Liver (tissue), 9 donors: ENCODE results near the gene NOL4L. TPM values are rescaled to one million over a fixed set of nuclear protein-coding genes. Genes with fewer than 3 reads are reported as not detected.

ENCODE experiments used
- DNase-seq: peaks from one replicate; pipeline ENCODE4 v3.0.0-alpha.2; 2017; ENCODE audit warnings: low spot score
- H3K27ac ChIP-seq, 2 donors: one replicate each; pipeline ENCODE4 v1.7.0; 2013; ENCODE audit warnings: inconsistent platforms in 2 of 2, low read length in 2 of 2, control low read depth in 1 of 2, low read depth in 1 of 2, mild to moderate bottlenecking in 1 of 2
- H3K27me3 ChIP-seq, 4 donors: one replicate each; pipeline versions ENCODE4 v1.6.1 to v1.7.0; 2013; ENCODE audit warnings: low read length in 3 of 4, inconsistent platforms in 1 of 4, mild to moderate bottlenecking in 1 of 4, moderate library complexity in 1 of 4; ENCODE audit not compliant: control insufficient read depth in 4 of 4, insufficient read depth in 4 of 4
- H3K36me3 ChIP-seq, 4 donors: one replicate each; pipeline versions ENCODE4 v1.6.1 to v1.7.0; 2013; ENCODE audit warnings: low read length in 3 of 4, mild to moderate bottlenecking in 3 of 4, low read depth in 1 of 4, moderate library complexity in 1 of 4; ENCODE audit not compliant: control insufficient read depth in 4 of 4, insufficient read depth in 3 of 4
- H3K4me1 ChIP-seq, 4 donors: one replicate each; pipeline versions ENCODE4 v1.6.1 to v1.7.0; 2013; ENCODE audit warnings: low read length in 3 of 4, mild to moderate bottlenecking in 3 of 4, moderate library complexity in 1 of 4; ENCODE audit not compliant: control insufficient read depth in 4 of 4, insufficient read depth in 4 of 4
- H3K4me3 ChIP-seq, 3 donors: one replicate each; pipeline versions ENCODE4 v1.6.1 to v1.7.0; 2013; ENCODE audit warnings: low read length in 3 of 3, control low read depth in 1 of 3, low read depth in 1 of 3, mild to moderate bottlenecking in 1 of 3
- H3K9ac ChIP-seq, 2 donors: one replicate each; pipeline ENCODE4 v1.7.0; 2013; ENCODE audit warnings: low read length in 2 of 2, mild to moderate bottlenecking in 2 of 2, moderate library complexity in 2 of 2, control low read depth in 1 of 2, low read depth in 1 of 2
- H3K9me3 ChIP-seq, 4 donors: one replicate each; pipeline versions ENCODE4 v1.6.1 to v1.7.0; 2013; ENCODE audit warnings: low read length in 3 of 4; ENCODE audit not compliant: control insufficient read depth in 4 of 4
- EGR1 ChIP-seq, 2 donors: IDR thresholded peaks; 2 replicates each; pipeline ENCODE4 v1.6.1; 2016 to 2018; ENCODE audit warnings: antibody characterized with exemption in 2 of 2, low read depth in 2 of 2
- FOXA1 ChIP-seq: IDR thresholded peaks from 2 replicates; pipeline ENCODE4 v1.6.1; 2016; ENCODE audit warnings: antibody characterized with exemption
- HNF4A ChIP-seq, 2 donors: conservative IDR thresholded peaks; 2 replicates each; pipeline ENCODE4 v1.6.1; 2016; ENCODE audit warnings: antibody characterized with exemption in 2 of 2, mild to moderate bottlenecking in 2 of 2
- HNF4G ChIP-seq: IDR thresholded peaks from 2 replicates; pipeline ENCODE4 v1.6.1; 2016; ENCODE audit warnings: antibody characterized with exemption
- JUND ChIP-seq, 2 donors: IDR thresholded peaks; 2 replicates each; pipeline ENCODE4 v1.6.1; 2016; ENCODE audit warnings: antibody characterized with exemption in 2 of 2
- NR2F2 ChIP-seq: IDR thresholded peaks from 2 replicates; pipeline ENCODE4 v1.6.1; 2016; ENCODE audit warnings: antibody characterized with exemption
- RAD21 ChIP-seq, 2 donors: IDR thresholded peaks; 2 replicates each; pipeline ENCODE4 v1.6.1; 2016; ENCODE audit warnings: antibody characterized with exemption in 2 of 2, mild to moderate bottlenecking in 2 of 2
- RXRA ChIP-seq, 2 donors: IDR thresholded peaks; 2 replicates each; pipeline ENCODE4 v1.6.1; 2017 to 2018; ENCODE audit warnings: antibody characterized with exemption in 2 of 2, mild to moderate bottlenecking in 1 of 2
- SP1 ChIP-seq: IDR thresholded peaks from 2 replicates; pipeline ENCODE4 v1.6.1; 2018; ENCODE audit warnings: antibody characterized with exemption, mild to moderate bottlenecking
- TAF1 ChIP-seq: conservative IDR thresholded peaks from 2 replicates; pipeline ENCODE4 v1.6.1; 2016; ENCODE audit warnings: antibody characterized with exemption, mild to moderate bottlenecking
- YY1 ChIP-seq: IDR thresholded peaks from 2 replicates; pipeline ENCODE4 v1.6.1; 2016; ENCODE audit warnings: antibody characterized with exemption, mild to moderate bottlenecking
- WGBS: extraction: QIAGEN DNeasy Blood & Tissue Kit; methylation state at CpG from one replicate; pipeline ENCODE4 v1.1.7; 2013; 5-methylcytosine and 5-hydroxymethylcytosine counted together
- polyA plus RNA-seq, 2 donors: library from polyadenylated mRNA; stranded (reverse) in 1 of 2; unstranded in 1 of 2; fragments of 200-250 nt in 1 of 2; fragments of >200 nt in 1 of 2; fragmentation: Nextera tagmentation in 1 of 2; extraction: Ambion mirVana in 1 of 2; gene quantifications; one replicate each; pipeline versions ENCODE4 v1.2.1 to v1.2.3, GENCODE V29; 2013 to 2015
- total RNA-seq, 2 donors: library from RNA; depleted of rRNA; stranded (reverse); fragments of >200 nt; gene quantifications; one replicate each; pipeline ENCODE4 v1.2.3, GENCODE V29; 2014
- TF ChIP-seq, protein P1 (sequence below): fragments of 150-350 bp; IDR thresholded peaks from 2 replicates; pipeline ENCODE4 v1.5.1; 2017; ENCODE audit warnings: improper control_type of control experiment, low read depth, low read length; ENCODE audit not compliant: missing input control
- TF ChIP-seq, protein P2 (sequence below): IDR thresholded peaks from 2 replicates; pipeline ENCODE4 v1.6.1; 2016; ENCODE audit warnings: antibody characterized with exemption
- TF ChIP-seq, protein P3 (sequence below): IDR thresholded peaks from 2 replicates; pipeline ENCODE4 v1.6.1; 2016; ENCODE audit warnings: antibody characterized with exemption, mild to moderate bottlenecking
- TF ChIP-seq, protein P4 (sequence below): IDR thresholded peaks from 2 replicates; pipeline ENCODE4 v1.6.1; 2016; ENCODE audit warnings: antibody characterized with exemption
- TF ChIP-seq, protein P5 (sequence below): IDR thresholded peaks from 2 replicates; pipeline ENCODE4 v1.6.1; 2016; ENCODE audit warnings: antibody characterized with exemption
- donor health status: healthy.
- donor health status: healthy.
- donor health status: healthy.
- donor health status: healthy.
- donor health status: healthy.

Gene NOL4L
- total and polyA plus RNA-seq, 4 donors = 2.2 to 6.8 (median 4.3) TPM

DNA sequence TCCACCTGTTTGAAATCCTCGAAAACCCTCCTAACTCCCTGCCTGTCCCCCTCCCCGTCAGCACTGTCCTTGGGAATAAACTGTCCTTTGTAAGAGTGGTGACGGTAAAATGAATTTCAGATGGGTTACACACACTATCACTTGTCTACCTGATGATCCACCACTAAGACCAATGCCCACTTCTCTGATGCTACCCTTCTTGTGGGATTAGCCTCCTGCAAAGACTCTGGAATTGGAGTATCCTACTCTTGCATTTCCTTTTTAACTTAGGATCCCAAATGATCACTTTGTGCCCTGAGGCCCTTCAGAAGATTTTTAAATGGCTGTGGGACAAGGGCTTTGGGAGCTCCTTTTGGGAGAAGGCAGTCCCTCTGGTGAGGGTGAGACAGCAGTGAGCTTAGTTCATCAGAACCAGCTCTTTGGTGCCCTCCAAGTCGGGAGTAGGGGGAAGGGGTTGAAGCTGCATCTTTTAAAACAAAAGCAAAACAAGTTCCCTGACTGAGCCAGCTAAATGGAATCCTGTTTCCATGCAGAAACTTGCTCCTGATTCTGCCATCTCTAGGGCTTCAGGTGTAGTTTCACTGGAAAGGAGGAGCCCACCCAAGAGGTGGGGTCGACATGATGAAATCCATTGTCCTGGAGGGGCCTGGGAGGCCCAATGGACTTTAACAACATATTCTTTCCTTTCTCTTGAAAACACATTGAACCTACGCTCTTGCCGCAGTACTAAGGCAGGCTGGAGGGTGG, 140.5 kb downstream of the NOL4L start:
- H3K36me3 ChIP-seq = peaks cover 0 to 7% (median 3%) of the 10 kb centered on the region in 4 donors
- H3K4me3 ChIP-seq = no peak overlapping the region
- TF ChIP-seq RXRA (IDR thresholded peaks at IDR 0.05) (no peak), HNF4G (no peak), FOXA1 (no peak), SP1 (no peak)
- TF ChIP-seq, protein P1, sequence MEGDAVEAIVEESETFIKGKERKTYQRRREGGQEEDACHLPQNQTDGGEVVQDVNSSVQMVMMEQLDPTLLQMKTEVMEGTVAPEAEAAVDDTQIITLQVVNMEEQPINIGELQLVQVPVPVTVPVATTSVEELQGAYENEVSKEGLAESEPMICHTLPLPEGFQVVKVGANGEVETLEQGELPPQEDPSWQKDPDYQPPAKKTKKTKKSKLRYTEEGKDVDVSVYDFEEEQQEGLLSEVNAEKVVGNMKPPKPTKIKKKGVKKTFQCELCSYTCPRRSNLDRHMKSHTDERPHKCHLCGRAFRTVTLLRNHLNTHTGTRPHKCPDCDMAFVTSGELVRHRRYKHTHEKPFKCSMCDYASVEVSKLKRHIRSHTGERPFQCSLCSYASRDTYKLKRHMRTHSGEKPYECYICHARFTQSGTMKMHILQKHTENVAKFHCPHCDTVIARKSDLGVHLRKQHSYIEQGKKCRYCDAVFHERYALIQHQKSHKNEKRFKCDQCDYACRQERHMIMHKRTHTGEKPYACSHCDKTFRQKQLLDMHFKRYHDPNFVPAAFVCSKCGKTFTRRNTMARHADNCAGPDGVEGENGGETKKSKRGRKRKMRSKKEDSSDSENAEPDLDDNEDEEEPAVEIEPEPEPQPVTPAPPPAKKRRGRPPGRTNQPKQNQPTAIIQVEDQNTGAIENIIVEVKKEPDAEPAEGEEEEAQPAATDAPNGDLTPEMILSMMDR = no peak
- TF ChIP-seq, protein P2, sequence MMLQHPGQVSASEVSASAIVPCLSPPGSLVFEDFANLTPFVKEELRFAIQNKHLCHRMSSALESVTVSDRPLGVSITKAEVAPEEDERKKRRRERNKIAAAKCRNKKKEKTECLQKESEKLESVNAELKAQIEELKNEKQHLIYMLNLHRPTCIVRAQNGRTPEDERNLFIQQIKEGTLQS = no peak
- TF ChIP-seq, protein P3, sequence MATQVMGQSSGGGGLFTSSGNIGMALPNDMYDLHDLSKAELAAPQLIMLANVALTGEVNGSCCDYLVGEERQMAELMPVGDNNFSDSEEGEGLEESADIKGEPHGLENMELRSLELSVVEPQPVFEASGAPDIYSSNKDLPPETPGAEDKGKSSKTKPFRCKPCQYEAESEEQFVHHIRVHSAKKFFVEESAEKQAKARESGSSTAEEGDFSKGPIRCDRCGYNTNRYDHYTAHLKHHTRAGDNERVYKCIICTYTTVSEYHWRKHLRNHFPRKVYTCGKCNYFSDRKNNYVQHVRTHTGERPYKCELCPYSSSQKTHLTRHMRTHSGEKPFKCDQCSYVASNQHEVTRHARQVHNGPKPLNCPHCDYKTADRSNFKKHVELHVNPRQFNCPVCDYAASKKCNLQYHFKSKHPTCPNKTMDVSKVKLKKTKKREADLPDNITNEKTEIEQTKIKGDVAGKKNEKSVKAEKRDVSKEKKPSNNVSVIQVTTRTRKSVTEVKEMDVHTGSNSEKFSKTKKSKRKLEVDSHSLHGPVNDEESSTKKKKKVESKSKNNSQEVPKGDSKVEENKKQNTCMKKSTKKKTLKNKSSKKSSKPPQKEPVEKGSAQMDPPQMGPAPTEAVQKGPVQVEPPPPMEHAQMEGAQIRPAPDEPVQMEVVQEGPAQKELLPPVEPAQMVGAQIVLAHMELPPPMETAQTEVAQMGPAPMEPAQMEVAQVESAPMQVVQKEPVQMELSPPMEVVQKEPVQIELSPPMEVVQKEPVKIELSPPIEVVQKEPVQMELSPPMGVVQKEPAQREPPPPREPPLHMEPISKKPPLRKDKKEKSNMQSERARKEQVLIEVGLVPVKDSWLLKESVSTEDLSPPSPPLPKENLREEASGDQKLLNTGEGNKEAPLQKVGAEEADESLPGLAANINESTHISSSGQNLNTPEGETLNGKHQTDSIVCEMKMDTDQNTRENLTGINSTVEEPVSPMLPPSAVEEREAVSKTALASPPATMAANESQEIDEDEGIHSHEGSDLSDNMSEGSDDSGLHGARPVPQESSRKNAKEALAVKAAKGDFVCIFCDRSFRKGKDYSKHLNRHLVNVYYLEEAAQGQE = no peak
- DNase-seq = no peak
- H3K27ac ChIP-seq = no peak overlapping the region
- H3K27me3 ChIP-seq = no peaks in the 10 kb centered on the region
- 92% methylated on average over 7 of the region's 7 CpGs for WGBS
- H3K9me3 ChIP-seq = no peaks in the 10 kb centered on the region
- H3K4me1 ChIP-seq = peaks cover 6 to 37% (median 26%) of the 10 kb centered on the region in 4 donors
- H3K9ac ChIP-seq = no peak overlapping the region

DNA sequence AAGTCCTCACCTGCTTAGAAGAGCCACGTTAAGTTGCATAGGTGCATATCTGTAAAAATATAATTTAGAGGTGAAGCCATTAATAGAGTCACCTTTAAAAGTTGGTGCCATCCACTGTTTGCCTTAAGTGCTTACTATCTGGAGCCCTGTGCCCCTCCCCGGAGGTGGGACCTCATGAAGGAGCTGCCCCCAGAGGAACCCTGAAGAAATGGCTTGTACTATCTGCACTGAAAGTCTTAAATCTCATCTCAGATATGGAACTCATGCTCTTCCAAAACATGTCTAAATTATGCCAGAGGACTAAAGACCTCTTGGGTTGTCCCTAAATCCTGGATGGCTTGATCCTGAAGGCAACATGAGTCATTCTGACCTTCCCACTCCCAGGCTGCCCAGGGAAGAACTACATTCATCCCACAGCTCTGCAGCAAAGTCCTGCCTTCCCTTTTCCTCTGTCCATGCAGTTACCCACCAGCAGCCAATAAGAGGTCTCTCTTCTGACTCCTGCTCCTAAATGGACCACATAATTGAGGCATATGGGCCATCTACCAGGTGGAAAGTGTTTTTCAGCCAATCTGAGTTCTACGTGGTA, 141.7 kb downstream of the NOL4L start:
- Histone ChIP-seq H3K9ac (no peak overlapping the region), H3K9me3 (no peaks in the 10 kb centered on the region), H3K27me3 (no peaks in the 10 kb centered on the region), H3K27ac (no peak overlapping the region), H3K4me3 (no peak overlapping the region), H3K36me3 (peaks cover 0 to 12% (median 4%) of the 10 kb centered on the region in 4 donors), H3K4me1 (peaks cover 6 to 40% (median 32%) of the 10 kb centered on the region in 4 donors)
- WGBS = 90% methylated on average over 3 of the region's 3 CpGs
- DNase-seq = no peak
- TF ChIP-seq, protein P4, sequence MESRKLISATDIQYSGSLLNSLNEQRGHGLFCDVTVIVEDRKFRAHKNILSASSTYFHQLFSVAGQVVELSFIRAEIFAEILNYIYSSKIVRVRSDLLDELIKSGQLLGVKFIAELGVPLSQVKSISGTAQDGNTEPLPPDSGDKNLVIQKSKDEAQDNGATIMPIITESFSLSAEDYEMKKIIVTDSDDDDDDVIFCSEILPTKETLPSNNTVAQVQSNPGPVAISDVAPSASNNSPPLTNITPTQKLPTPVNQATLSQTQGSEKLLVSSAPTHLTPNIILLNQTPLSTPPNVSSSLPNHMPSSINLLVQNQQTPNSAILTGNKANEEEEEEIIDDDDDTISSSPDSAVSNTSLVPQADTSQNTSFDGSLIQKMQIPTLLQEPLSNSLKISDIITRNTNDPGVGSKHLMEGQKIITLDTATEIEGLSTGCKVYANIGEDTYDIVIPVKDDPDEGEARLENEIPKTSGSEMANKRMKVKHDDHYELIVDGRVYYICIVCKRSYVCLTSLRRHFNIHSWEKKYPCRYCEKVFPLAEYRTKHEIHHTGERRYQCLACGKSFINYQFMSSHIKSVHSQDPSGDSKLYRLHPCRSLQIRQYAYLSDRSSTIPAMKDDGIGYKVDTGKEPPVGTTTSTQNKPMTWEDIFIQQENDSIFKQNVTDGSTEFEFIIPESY = no peak
- TF ChIP-seq EGR1 (IDR thresholded peaks at IDR 0.05; ENCODE audit: low read depth in 2 of 2) (no peak), YY1 (no peak), NR2F2 (no peak), JUND (IDR thresholded peaks at IDR 0.05) (no peak), RAD21 (IDR thresholded peaks at IDR 0.05) (no peak), HNF4A (conservative IDR thresholded peaks at IDR 0.05) (no peak), TAF1 (no peak), FOXA1 (no peak)
- TF ChIP-seq, protein P3 = no peak
- TF ChIP-seq, protein P5, sequence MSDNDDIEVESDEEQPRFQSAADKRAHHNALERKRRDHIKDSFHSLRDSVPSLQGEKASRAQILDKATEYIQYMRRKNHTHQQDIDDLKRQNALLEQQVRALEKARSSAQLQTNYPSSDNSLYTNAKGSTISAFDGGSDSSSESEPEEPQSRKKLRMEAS = no peak
- TF ChIP-seq, protein P2 = no peak
